Keratinocyte (primary cell): Measurements from ENCODE around the gene RANBP3. TPM values are rescaled to one million over a fixed set of nuclear protein-coding genes. Genes with fewer than 3 reads are reported as not detected.

ENCODE experiments used
- DNase-seq: peaks from one replicate; pipeline ENCODE4 v3.0.0-alpha.2; 2011; ENCODE audit warnings: low read depth, missing footprints, low spot score
- FAIRE-seq: peaks from 2 replicates; lab custom pipeline; 2011; peaks lifted over from hg19 to GRCh38; lab: Jason Lieb, UNC
- H2AFZ ChIP-seq: 2 replicates; pipeline ENCODE4 v1.6.0; 2012; ENCODE audit warnings: low read length, control low read depth, inconsistent platforms; ENCODE audit not compliant: control insufficient read depth
- H3K27ac ChIP-seq: 2 replicates; pipeline ENCODE4 v1.5.1; 2011; ENCODE audit warnings: low read length; ENCODE audit not compliant: control insufficient read depth, insufficient read depth
- H3K27me3 ChIP-seq: 3 replicates; pipeline ENCODE4 v1.6.0; 2011; ENCODE audit warnings: low read length; ENCODE audit not compliant: control insufficient read depth, insufficient read depth; ENCODE audit errors: extremely low read depth
- H3K36me3 ChIP-seq, 2 experiments: 2 replicates in 1 of 2; 3 replicates in 1 of 2; pipeline ENCODE4 v1.5.1; 2011; ENCODE audit warnings: low read length in 2 of 2, mild to moderate bottlenecking in 1 of 2; ENCODE audit not compliant: control insufficient read depth in 2 of 2, insufficient read depth in 2 of 2; ENCODE audit errors: extremely low read depth in 1 of 2
- H3K4me1 ChIP-seq: 3 replicates; pipeline ENCODE4 v1.5.1; 2011; ENCODE audit warnings: low read length; ENCODE audit not compliant: control insufficient read depth, insufficient read depth; ENCODE audit errors: extremely low read depth
- H3K4me2 ChIP-seq: 3 replicates; pipeline ENCODE4 v1.6.0; 2011; ENCODE audit warnings: low read depth, low read length; ENCODE audit not compliant: control insufficient read depth, insufficient read depth; ENCODE audit errors: extremely low read depth
- H3K4me3 ChIP-seq, 3 experiments: fragments of 200-600 bp in 1 of 3; sonication (generic) in 1 of 3; 2 replicates in 2 of 3; 3 replicates in 1 of 3; pipeline ENCODE4 v1.5.1; 2011 to 2016; ENCODE audit warnings: low read length in 3 of 3, mild to moderate bottlenecking in 3 of 3, control low read depth in 2 of 3, inconsistent platforms in 1 of 3, low read depth in 1 of 3, mixed read lengths in 1 of 3, mixed run types in 1 of 3, moderate library complexity in 1 of 3; ENCODE audit not compliant: control insufficient read depth in 2 of 3, insufficient read depth in 2 of 3; ENCODE audit errors: extremely low read depth in 1 of 3
- H3K79me2 ChIP-seq: 2 replicates; pipeline ENCODE4 v1.6.0; 2012; ENCODE audit warnings: low read length; ENCODE audit not compliant: control insufficient read depth, insufficient read depth
- H3K9ac ChIP-seq: 3 replicates; pipeline ENCODE4 v1.6.0; 2011; ENCODE audit warnings: low read length; ENCODE audit not compliant: control insufficient read depth, insufficient read depth; ENCODE audit errors: extremely low read depth
- H3K9me1 ChIP-seq: 3 replicates; pipeline ENCODE4 v1.6.0; 2011; ENCODE audit warnings: low read length; ENCODE audit not compliant: control insufficient read depth, insufficient read depth; ENCODE audit errors: extremely low read depth
- H3K9me3 ChIP-seq: 2 replicates; pipeline ENCODE4 v1.5.1; 2012; ENCODE audit warnings: low read depth, low read length; ENCODE audit not compliant: control insufficient read depth
- H4K20me1 ChIP-seq: 3 replicates; pipeline ENCODE4 v1.6.0; 2011; ENCODE audit warnings: low read length; ENCODE audit not compliant: control insufficient read depth, insufficient read depth; ENCODE audit errors: extremely low read depth
- EZH2 ChIP-seq: IDR thresholded peaks from one replicate; pipeline ENCODE4 v1.6.1; 2012; ENCODE audit warnings: inconsistent platforms, mild to moderate bottlenecking, low read length, moderate library complexity
- dilution Hi-C: fragments of 300-500 bp; cut with MboI; formaldehyde crosslinking; loops from one replicate; pipeline ENCODE4 v1.7.0; 2020; ENCODE audit warnings: low sequenced_read_pairs; ENCODE audit not compliant: extremely low pct_ligation_motif_present
- polyA plus RNA-seq, 5 experiments: library from polyadenylated mRNA; depleted of rRNA in 3 of 5; stranded (reverse) in 3 of 5; stranded (forward) in 1 of 5; unstranded in 1 of 5; fragments of >200 nt; gene quantifications; 1 replicate in 1 of 5; 2 replicates in 3 of 5; 3 replicates in 1 of 5; pipeline versions ENCODE4 v1.2.1 to v1.2.3, GENCODE V29; 2011 to 2012; ENCODE audit warnings: missing spikeins in 2 of 5, low read depth in 1 of 5, low replicate concordance in 1 of 5
- TF ChIP-seq, protein P1 (sequence below), 3 experiments: IDR thresholded peaks in 1 of 3; conservative IDR thresholded peaks in 1 of 3; optimal IDR thresholded peaks in 1 of 3; 2 replicates in 2 of 3; 3 replicates in 1 of 3; pipeline versions ENCODE3 to v1.5.1; 2011; ENCODE audit warnings: low read length in 3 of 3, mild to moderate bottlenecking in 3 of 3, moderate library complexity in 2 of 3, control low read depth in 1 of 3, inconsistent platforms in 1 of 3; ENCODE audit not compliant: insufficient read depth in 2 of 3; ENCODE audit errors: extremely low read depth in 1 of 3

Gene RANBP3
- polyA plus RNA-seq, 1 donor (not counting 4 experiments of a cell fraction or from before 2014, with no cell fraction given), result 36.4 TPM

DNA sequence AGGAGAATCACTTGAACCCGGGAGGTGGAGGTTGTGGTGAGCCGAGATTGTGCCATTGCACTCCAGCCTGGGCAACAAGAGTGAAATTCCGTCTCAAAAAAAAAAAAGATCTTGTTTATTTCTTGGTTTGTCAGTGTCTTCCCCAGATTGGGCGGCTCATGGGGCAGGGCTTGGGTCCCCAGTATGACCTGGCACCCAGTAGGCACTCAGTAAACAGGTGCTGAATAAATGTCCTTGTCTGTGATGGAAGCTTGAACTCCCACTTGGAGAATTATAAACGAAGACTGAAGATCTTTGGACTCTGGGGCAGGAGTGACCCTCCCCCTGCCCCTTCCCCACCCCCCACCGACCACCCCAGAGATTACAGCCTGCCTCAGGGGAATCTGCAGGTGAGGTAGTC, 97.7 kb downstream of the RANBP3 start:
- TF ChIP-seq EZH2, result no peak
- TF ChIP-seq, protein P1, sequence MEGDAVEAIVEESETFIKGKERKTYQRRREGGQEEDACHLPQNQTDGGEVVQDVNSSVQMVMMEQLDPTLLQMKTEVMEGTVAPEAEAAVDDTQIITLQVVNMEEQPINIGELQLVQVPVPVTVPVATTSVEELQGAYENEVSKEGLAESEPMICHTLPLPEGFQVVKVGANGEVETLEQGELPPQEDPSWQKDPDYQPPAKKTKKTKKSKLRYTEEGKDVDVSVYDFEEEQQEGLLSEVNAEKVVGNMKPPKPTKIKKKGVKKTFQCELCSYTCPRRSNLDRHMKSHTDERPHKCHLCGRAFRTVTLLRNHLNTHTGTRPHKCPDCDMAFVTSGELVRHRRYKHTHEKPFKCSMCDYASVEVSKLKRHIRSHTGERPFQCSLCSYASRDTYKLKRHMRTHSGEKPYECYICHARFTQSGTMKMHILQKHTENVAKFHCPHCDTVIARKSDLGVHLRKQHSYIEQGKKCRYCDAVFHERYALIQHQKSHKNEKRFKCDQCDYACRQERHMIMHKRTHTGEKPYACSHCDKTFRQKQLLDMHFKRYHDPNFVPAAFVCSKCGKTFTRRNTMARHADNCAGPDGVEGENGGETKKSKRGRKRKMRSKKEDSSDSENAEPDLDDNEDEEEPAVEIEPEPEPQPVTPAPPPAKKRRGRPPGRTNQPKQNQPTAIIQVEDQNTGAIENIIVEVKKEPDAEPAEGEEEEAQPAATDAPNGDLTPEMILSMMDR (optimal IDR thresholded peaks at IDR 0.05 in 1 of 3, IDR thresholded peaks at IDR 0.05 in 1 of 3, conservative IDR thresholded peaks at IDR 0.05 in 1 of 3; ENCODE audit: extremely low read depth in 1 of 3, insufficient read depth in 2 of 3, low read length in 3 of 3), result no peak

DNA sequence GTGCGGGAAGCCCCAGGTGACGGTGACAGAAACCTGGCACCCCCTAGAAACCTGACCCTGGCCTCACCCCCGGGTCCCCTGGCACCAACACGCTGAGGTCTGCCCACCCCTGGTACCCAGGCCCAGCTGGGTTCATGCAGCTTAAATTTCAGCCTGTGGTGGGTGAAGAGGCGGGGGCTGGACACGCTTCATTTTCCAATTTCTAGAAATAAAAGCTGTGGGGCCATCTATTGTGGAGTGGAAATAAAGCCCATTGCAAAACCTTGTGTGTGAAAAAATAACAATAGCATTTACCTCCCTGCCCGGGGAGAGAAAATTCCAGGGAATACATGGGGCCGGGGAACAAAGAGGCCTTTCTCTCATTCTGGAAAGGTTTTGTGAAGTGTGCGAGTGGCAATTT, 100.1 kb downstream of the RANBP3 start:
- Histone ChIP-seq H3K4me2 (no peak overlapping the region), H3K4me1 (peaks cover 12% of the 10 kb centered on the region), H3K79me2 (no peaks in the 10 kb centered on the region), H3K36me3 (no peaks in the 10 kb centered on the region), H3K27me3 (peaks cover 9% of the 10 kb centered on the region), H4K20me1 (no peaks in the 10 kb centered on the region), H3K9me3 (no peaks in the 10 kb centered on the region), H2AFZ (no peak overlapping the region), H3K9me1 (no peaks in the 10 kb centered on the region), H3K4me3 (no peak overlapping the region), H3K27ac (no peak overlapping the region), H3K9ac (no peak overlapping the region)
- TF ChIP-seq, protein P1 (optimal IDR thresholded peaks at IDR 0.05 in 1 of 3, IDR thresholded peaks at IDR 0.05 in 1 of 3, conservative IDR thresholded peaks at IDR 0.05 in 1 of 3; ENCODE audit: extremely low read depth in 1 of 3, insufficient read depth in 2 of 3, low read length in 3 of 3), result no peak
- DNase-seq (no peak), FAIRE-seq (no peak)
- dilution Hi-C loops, result no loop called here

More for the DNA sequence above, 97.7 kb downstream of the RANBP3 start:
- H3K79me2 ChIP-seq, result no peaks in the 10 kb centered on the region
- H3K9me1 ChIP-seq, result no peaks in the 10 kb centered on the region
- H3K27ac ChIP-seq, result no peak overlapping the region
- no peaks in the 10 kb centered on the region for H3K36me3 ChIP-seq
- no peaks in the 10 kb centered on the region for H3K9me3 ChIP-seq
- no peak overlapping the region for H2AFZ ChIP-seq
- DNase-seq (no peak), FAIRE-seq (no peak)
- H4K20me1 ChIP-seq, result no peaks in the 10 kb centered on the region
- dilution Hi-C loops, result no loop called here
- H3K4me1 ChIP-seq, result peaks cover 11% of the 10 kb centered on the region
- no peak overlapping the region for H3K4me2 ChIP-seq
- H3K4me3 ChIP-seq, result no peak overlapping the region
- H3K9ac ChIP-seq, result no peak overlapping the region
- H3K27me3 ChIP-seq, result peaks cover 9% of the 10 kb centered on the region
